T1000 (cell line): ENCODE results near the gene GSDME.
"Not testable (repeated sequence)": the region's sequence is repeated elsewhere in the genome, so short reads cannot be mapped to it uniquely, and the experiment has no call there.

Experiments used
- DNase-seq: peaks from one replicate; lab custom pipeline; 2025; ENCODE audit warnings: mixed read lengths; lab: John Stamatoyannopoulos, UW

GSDME gene

GRCh38 chr7:24741679-24742505 lies 15.4 kb downstream of the GSDME start:
- DNase-seq: peak; percentile 62

GRCh38 chr7:24740871-24741270 lies 16.4 kb downstream of the GSDME start:
- no peak for DNase-seq

GRCh38 chr7:24739306-24739705 lies 18.0 kb downstream of the GSDME start:
- DNase-seq: no peak

- no peak for DNase-seq
Measured at GRCh38 chr7:24738577-24738976, 18.7 kb downstream of the GSDME start.

GRCh38 chr7:24737281-24737680 lies 20.0 kb downstream of the GSDME start:
- no peak for DNase-seq

- not testable (repeated sequence) for DNase-seq
Measured at GRCh38 chr7:24735594-24735993, 21.7 kb downstream of the GSDME start.

GRCh38 chr7:24734306-24734705 lies 23.0 kb downstream of the GSDME start:
- no peak for DNase-seq

- DNase-seq: no peak
Measured at GRCh38 chr7:24733414-24734060, 23.7 kb downstream of the GSDME start.

GRCh38 chr7:24732646-24733413 lies 24.4 kb downstream of the GSDME start:
- DNase-seq: no peak

- no peak for DNase-seq
Measured at GRCh38 chr7:24731313-24731712, 26.0 kb downstream of the GSDME start.

- DNase-seq: no peak
Measured at GRCh38 chr7:24730018-24730369, 27.3 kb downstream of the GSDME start.

GRCh38 chr7:24729365-24730017 lies 27.8 kb downstream of the GSDME start:
- DNase-seq: no peak

- no peak for DNase-seq
Measured at GRCh38 chr7:24728503-24729364, 28.5 kb downstream of the GSDME start.

GRCh38 chr7:24728121-24728500 lies 29.2 kb downstream of the GSDME start:
- no peak for DNase-seq

GRCh38 chr7:24727154-24728120 lies 29.8 kb downstream of the GSDME start:
- DNase-seq: no peak

- no peak for DNase-seq
Measured at GRCh38 chr7:24725554-24726241, 31.6 kb downstream of the GSDME start.

- no peak for DNase-seq
Measured at GRCh38 chr7:24724451-24725190, 32.6 kb downstream of the GSDME start.

GRCh38 chr7:24723178-24723530 lies 34.1 kb downstream of the GSDME start:
- DNase-seq: no peak
